ENCODE measurements around the gene XYLT2. TPM values are rescaled to one million over a fixed set of nuclear protein-coding genes. Genes with fewer than 3 reads are reported as not detected.
"Not testable (repeated sequence)": the region's sequence is repeated elsewhere in the genome, so short reads cannot be mapped to it uniquely, and the experiment has no call there.

The XYLT2 gene
- polyA plus RNA-seq (ENCODE audit: insufficient read length in 4 of 4), result 10 to 100 TPM; 17.9 to 25.8 (median 19.0) TPM

DNA sequence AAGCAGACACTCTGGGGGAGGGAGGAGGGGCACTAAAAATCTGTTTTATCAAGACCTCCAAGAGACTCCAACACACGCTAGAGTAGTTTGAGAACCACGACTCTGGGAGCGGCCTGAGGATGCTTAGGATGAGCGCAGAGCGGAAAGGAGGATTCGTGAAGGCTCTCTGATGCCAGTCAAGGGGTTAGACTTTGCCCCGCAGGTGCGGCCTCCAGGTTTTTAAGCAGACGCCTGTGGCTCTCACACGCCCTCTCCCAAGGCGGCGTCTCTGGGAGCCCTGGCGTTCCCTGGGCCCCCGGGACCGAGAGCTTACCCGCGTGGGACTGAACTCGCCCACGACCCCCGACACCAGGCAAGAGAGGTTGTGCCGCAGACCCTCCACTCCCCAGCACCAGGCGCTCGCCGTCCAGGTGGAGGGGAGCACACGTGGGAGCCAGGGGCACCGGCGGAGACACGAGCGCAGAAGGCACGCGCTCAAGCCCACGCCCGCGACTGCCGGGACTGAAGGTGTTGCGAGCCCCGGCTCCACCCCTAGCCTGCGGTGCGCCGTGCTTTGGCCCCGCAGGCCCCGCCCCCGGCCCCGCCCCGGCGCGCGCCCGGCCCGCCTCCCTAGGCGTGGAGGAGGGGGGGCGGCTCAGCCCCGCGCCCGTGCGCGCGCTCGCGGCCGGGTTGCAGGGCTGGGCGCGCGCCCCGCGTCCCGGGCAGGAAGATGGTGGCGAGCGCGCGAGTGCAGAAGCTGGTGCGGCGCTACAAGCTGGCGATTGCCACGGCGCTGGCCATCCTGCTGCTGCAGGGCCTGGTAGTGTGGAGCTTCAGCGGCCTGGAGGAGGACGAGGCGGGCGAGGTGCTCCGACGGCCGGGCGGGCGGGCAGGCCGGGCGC is at the start of gene XYLT2:
Gene XYLT2 (plus strand): TSS at position 695 of the 881 bp plus-strand sequence. CDS start 15 bp downstream, at position 710.
- DNase-seq (ENCODE audit: low read depth in 4 of 4, low spot score in 3 of 4), result peak; percentile 69 to 81 (median 80)

DNA sequence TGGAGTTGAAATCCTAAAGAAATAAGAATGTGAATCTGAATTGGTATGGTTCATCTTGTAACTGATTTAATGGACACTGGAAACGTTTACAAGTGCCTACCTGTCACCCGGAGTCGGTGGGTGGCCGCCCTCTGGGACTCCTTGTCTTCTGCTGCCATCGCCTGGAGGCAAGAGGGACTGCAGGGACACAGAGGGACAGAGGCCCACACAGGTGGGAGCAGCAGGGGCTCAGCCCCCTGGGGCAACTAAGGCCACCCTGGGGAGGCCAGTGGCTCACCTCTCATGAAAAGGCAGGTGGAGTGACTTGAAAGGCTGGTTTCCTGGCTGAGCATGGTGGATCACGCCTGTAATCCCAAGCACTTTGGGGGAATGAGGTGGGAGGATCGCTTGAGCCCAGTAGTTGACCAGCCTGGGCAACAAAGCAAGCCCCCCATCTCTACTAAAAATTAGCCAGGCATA is 48.5 kb upstream of the XYLT2 start:
- DNase-seq (ENCODE audit: low read depth in 4 of 4, low spot score in 3 of 4), result peak in 2 of 4 donors; percentile 23 to 67

DNA sequence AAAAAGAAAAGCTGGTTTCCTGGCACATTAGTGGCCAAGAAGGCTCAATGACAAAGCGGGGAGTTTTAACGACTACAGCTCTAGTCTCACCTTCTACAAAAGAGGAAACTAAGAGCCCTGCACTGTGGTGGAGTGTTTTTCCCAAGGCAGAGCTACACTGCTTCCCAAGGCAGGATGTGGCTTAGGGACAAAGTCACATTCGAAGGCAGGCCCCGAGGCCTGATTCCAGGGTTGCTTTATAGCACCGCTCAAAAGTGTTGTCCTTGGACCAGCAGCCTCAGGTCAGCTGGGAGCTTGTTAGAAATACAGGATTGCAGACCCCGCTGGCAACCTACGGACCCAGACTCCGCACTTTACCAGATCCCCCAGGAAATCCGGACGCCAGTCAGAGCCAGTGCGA is 47.9 kb upstream of the XYLT2 start:
- DNase-seq (ENCODE audit: low read depth in 4 of 4, low spot score in 3 of 4), result no peak

DNA sequence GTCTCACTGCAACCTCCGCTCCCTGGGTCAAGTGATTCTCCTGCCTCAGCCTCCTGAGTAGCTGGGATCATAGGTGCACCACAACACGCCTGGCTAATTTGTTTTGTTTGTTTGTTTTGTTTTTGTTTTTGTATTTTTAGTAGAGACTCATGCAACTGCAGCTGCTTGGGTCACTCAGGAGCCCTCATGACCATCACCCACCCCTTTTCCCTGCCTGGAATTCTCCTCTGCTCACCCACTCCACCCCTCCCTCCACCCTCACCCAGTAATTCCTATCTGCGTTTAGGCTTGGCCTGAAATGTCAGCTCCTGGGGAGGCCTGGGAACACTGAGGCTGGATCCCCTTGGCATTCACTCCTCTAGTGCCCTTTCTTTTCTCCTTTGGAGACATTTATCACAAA is 46.1 kb upstream of the XYLT2 start:
- no peak for DNase-seq (ENCODE audit: low read depth in 4 of 4, low spot score in 3 of 4)

- DNase-seq (ENCODE audit: low read depth in 4 of 4, low spot score in 3 of 4), result not testable (repeated sequence)
These were observed 45.1 kb upstream of the XYLT2 start for GRCh38 chr17:50300824-50301223.

GRCh38 chr17:50301891-50302584 is 43.9 kb upstream of the XYLT2 start:
- no peak for DNase-seq (ENCODE audit: low read depth in 4 of 4, low spot score in 3 of 4)

GRCh38 chr17:50303051-50303450 is 42.9 kb upstream of the XYLT2 start:
- no peak for DNase-seq (ENCODE audit: low read depth in 4 of 4, low spot score in 3 of 4)

DNA sequence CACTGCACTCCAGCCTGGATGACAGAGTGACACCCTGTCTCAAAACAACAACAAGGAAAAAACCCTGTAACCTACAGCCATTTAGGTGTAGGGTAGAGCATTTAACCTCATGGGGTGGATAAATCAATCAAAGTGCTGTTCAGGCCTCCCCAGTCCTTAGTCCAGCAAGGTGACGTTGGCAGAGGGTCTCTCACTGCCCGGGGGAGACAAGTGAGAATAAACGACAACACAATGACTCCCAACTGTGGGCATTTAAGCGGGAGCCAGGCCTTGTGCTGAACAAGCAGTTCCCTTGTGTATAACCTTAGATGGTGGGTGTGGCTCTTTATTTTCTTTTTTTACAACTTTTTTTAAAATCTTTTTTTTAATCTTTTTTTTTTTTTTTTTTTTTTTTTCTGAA is 42.3 kb upstream of the XYLT2 start:
- DNase-seq (ENCODE audit: low read depth in 4 of 4, low spot score in 3 of 4), result no peak

GRCh38 chr17:50304781-50305404 is 41.0 kb upstream of the XYLT2 start:
- DNase-seq (ENCODE audit: low read depth in 4 of 4, low spot score in 3 of 4), result no peak

DNA sequence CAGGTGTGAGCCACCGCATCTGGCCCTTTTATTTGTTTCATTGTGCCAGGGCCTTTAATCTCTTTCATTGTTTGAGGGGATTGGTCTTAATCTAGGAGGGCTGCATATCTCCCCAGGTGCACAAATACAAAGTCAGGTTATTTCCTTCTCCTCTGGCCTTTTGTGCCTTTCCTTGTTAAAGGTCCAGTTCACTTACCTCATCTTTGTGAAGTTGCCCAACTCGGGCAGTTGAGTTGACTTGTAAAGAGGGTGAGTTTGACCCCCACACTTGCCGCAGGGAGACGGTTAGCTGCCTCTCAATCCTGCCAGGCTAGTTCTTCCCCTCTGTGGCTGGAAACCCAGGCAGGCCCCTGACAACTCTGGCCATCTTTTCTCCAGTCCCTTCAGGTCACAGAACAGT is 38.3 kb upstream of the XYLT2 start:
- no peak for DNase-seq (ENCODE audit: low read depth in 4 of 4, low spot score in 3 of 4)

- no peak for DNase-seq (ENCODE audit: low read depth in 4 of 4, low spot score in 3 of 4)
These were observed 37.3 kb upstream of the XYLT2 start for GRCh38 chr17:50308666-50309065.

DNA sequence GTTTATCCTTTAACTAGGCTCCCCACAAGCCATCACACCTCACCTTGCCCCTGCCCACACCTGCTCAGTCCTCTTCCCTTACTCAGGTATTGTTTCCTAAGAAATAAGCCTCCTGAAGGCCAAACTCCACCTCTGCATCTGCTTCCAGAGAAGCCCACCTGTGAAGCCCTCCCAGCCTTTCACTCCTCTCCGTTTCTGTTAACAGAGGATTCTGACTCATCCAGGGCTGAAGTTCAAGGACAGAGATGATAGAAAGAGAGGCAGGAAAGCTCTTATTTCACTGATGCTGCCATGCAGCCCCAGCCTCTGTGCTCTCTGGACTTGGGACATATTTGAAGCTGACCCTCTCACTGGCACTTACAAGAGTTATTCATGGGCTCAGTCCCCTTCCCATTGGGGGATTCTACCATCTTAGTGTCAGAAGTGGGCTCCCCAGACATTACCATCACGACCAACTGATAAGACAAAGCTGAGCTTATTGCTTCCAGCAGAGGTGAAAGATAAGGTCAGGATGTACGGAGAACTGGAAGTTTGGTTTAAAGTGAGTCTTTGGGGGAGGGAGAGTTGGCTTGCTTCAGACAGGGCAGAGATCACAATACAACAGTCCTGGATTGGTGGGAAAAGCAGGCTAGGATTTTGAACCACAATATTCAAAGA is 35.3 kb upstream of the XYLT2 start:
- no peak for DNase-seq (ENCODE audit: low read depth in 4 of 4, low spot score in 3 of 4)

DNA sequence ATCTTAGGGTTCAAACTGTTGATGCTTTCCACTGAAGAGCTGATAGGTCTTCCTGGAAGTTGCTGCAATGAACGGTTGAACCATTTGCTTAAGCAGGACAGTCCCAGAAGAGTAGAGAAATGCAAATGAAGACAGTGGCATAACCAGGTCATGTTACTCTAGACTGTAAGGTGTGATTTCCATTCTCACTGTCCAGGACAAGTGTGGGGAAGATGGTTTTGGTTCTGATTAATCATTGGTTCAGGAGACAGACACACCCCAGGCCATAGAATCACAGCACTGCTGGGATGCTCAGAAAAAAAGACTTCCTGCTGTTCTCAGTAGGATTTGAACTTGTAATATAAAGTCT is 34.8 kb upstream of the XYLT2 start:
- no peak for DNase-seq (ENCODE audit: low read depth in 4 of 4, low spot score in 3 of 4)

DNA sequence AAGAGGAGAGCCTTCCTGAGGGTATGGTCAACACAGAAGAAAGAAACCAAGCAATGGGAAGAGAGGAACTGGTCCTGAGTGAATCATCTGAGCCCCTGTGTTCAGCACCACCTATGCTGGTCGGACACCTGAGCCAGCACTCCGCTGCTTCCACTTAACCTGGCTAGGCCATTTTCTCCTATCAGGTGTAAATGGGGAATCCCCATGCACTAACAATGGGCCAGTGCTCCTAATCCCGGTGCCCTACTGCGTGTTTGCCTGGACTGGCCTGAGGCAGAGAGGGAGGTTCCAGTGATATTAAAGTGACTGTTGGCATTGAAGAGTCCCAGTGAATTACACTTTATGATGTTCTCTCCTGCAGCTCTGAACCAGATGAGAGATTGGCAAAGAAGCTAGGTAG is 34.4 kb upstream of the XYLT2 start:
- no peak for DNase-seq (ENCODE audit: low read depth in 4 of 4, low spot score in 3 of 4)

- DNase-seq (ENCODE audit: low read depth in 4 of 4, low spot score in 3 of 4), result peak in 1 of 4 donors; percentile 47
These were observed 33.6 kb upstream of the XYLT2 start for GRCh38 chr17:50312308-50312707.

DNA sequence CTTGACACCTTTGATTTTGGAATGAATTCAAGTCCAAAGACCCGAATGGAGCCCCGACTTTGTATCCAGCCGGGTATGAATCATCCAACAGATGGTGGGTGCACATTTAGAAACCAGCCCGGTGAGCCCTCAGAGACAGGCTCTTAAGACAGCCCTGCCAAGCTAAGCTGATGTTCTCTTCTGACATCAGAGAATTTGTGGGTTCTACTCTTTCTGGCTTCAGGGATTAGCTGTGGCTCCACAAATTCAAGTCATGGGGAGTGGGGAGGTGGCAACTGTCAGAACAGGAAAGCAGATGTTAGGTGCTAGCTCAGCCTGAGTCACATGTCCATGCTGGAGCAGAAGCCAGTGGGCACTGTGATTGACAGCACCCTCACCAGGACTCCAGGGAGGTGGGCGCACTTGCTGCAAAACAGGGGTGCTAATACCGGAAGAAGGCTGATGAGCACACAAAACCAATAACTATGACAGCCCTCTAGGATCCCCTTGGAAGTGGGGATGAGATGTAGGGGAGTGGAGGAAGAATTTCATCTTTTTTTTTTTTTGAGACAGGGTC is 31.4 kb upstream of the XYLT2 start:
- no peak for DNase-seq (ENCODE audit: low read depth in 4 of 4, low spot score in 3 of 4)

DNA sequence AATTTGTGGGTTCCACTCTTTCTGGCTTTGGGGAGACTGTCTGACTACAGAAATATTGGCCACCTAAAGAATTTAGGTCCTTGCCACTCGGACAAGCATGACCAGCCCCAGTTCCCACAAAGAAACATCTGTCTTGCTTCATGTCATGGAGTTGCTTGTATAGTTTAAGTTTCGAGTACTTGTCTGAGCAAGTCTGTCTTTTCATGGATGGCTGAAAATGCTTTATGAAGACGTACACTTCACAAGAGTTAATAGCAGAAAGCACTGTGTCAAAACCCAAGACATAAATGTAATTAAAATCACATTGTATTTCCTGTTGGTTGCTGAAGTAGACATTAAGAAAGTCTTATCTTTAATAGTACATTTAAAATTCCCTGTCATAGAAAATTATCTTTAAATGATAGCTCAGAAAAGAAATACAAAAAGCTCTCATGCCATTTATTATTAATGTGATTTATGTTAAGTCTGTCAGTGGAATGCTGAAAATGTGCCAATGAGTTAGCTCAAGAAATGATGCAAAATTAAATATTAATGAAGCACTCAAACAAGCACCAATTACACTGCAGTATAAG is 29.8 kb upstream of the XYLT2 start:
- no peak for DNase-seq (ENCODE audit: low read depth in 4 of 4, low spot score in 3 of 4)

DNA sequence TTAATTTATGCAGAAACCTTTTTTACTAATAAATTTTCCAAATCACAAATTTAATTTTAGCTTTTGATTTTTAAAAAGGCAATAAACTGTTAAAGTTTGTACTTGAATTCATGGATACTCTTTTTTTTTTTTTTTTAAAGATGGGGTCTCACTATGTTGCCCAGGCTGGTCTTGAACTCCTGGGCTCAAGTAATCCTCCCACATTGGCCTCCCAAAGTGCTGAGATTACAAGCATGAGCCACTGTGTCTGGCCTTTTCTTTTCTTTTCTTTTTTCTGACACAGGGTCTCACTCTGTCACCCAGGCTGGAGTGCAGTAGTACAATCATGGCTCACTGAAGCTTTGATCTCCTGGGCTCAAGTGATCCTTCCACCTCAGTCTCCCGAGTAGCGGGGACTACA is 29.3 kb upstream of the XYLT2 start:
- DNase-seq (ENCODE audit: low read depth in 4 of 4, low spot score in 3 of 4), result not testable (repeated sequence)

GRCh38 chr17:50317121-50317520 is 28.8 kb upstream of the XYLT2 start:
- no peak for DNase-seq (ENCODE audit: low read depth in 4 of 4, low spot score in 3 of 4)

Measured in right renal pelvis (tissue), 4 donors.